CD4-positive, alpha-beta T cell treated with Interleukin-17A for 4 hours (primary cell): ENCODE results near the gene ITPRID2.
A peak's percentile ranks its signal among the peaks of the same experiment; 100 is the strongest.
"Not testable (repeated sequence)": the region's sequence is repeated elsewhere in the genome, so short reads cannot be mapped to it uniquely, and the experiment has no call there.

Source experiments
- DNase-seq: peaks from one replicate; pipeline ENCODE4 v3.0.0-alpha.2; 2020; ENCODE audit warnings: mixed read lengths

Gene ITPRID2

GRCh38 chr2:181916726-181917718 is 25.5 kb downstream of the ITPRID2 start:
- DNase-seq, result no peak

GRCh38 chr2:181918188-181918587 is 26.7 kb downstream of the ITPRID2 start:
- no peak for DNase-seq

GRCh38 chr2:181923121-181923520 is 31.6 kb downstream of the ITPRID2 start:
- no peak for DNase-seq

GRCh38 chr2:181924336-181924735 is 32.8 kb downstream of the ITPRID2 start:
- no peak for DNase-seq

GRCh38 chr2:181934694-181935093 is 43.2 kb downstream of the ITPRID2 start:
- DNase-seq, result no peak

GRCh38 chr2:181937473-181937872 is 45.9 kb downstream of the ITPRID2 start:
- DNase-seq, result no peak

- no peak for DNase-seq
Observed at GRCh38 chr2:181943411-181944124, 52.0 kb downstream of the ITPRID2 start.

- no peak for DNase-seq
Observed at GRCh38 chr2:181944164-181944913, 52.8 kb downstream of the ITPRID2 start.

GRCh38 chr2:181944914-181945291 is 53.4 kb downstream of the ITPRID2 start:
- DNase-seq, result no peak

GRCh38 chr2:181946444-181947127 is 55.1 kb downstream of the ITPRID2 start:
- no peak for DNase-seq

GRCh38 chr2:181947273-181947672 is 55.7 kb downstream of the ITPRID2 start:
- no peak for DNase-seq

GRCh38 chr2:181948227-181948626 is 56.7 kb downstream of the ITPRID2 start:
- DNase-seq, result no peak

GRCh38 chr2:181949047-181949446 is 57.5 kb downstream of the ITPRID2 start:
- DNase-seq, result no peak

GRCh38 chr2:181952404-181953226 is 61.1 kb downstream of the ITPRID2 start:
- no peak for DNase-seq

- DNase-seq, result peak; percentile 72
Observed at GRCh38 chr2:181953881-181954537, 62.5 kb downstream of the ITPRID2 start.

- DNase-seq, result no peak
Observed at GRCh38 chr2:181954538-181954883, 63.0 kb downstream of the ITPRID2 start.

- DNase-seq, result no peak
Observed at GRCh38 chr2:181955010-181955409, 63.5 kb downstream of the ITPRID2 start.

GRCh38 chr2:181955866-181956265 is 64.3 kb downstream of the ITPRID2 start:
- DNase-seq, result not testable (repeated sequence)

GRCh38 chr2:181957668-181958067 is 66.1 kb downstream of the ITPRID2 start:
- no peak for DNase-seq

- no peak for DNase-seq
Observed at GRCh38 chr2:181958726-181959125, 67.2 kb downstream of the ITPRID2 start.

- no peak for DNase-seq
Observed at GRCh38 chr2:181959508-181959907, 68.0 kb downstream of the ITPRID2 start.
